ENCODE data around the gene IQCE. TPM values are rescaled to one million over a fixed set of nuclear protein-coding genes. Genes with fewer than 3 reads are reported as not detected.

IQCE gene
- total and polyA plus RNA-seq, 2 experiments from 2014 or later: 11.8 to 13.3 TPM

GRCh38 chr7:2566890-2567678 lies 8.3 kb downstream of the IQCE start:
- no peaks in the 10 kb centered on the region for H3K36me3 ChIP-seq (replicated peaks; ENCODE audit: insufficient read depth, low read depth)
- peaks cover 40% of the 10 kb centered on the region for H3K79me2 ChIP-seq
- no peaks in the 10 kb centered on the region for H4K20me1 ChIP-seq (ENCODE audit: insufficient read depth, poor library complexity, severe bottlenecking)
- H3K4me3 ChIP-seq: no peak overlapping the region
- H2AFZ ChIP-seq: no peak overlapping the region
- H3K27ac ChIP-seq: no peak overlapping the region
- no peaks in the 10 kb centered on the region for H3K9me3 ChIP-seq (ENCODE audit: low read depth)
- no peak overlapping the region for H3K4me2 ChIP-seq
- no peaks in the 10 kb centered on the region for H3K27me3 ChIP-seq
- TF ChIP-seq EZH2 (IDR thresholded peaks at IDR 0.05; ENCODE audit: borderline replicate concordance) (no peak), EZH2phosphoT487 (IDR thresholded peaks at IDR 0.05; ENCODE audit: low read depth, severe bottlenecking, unreplicated experiment) (no peak), CTCF (IDR thresholded peaks at IDR 0.05; ENCODE audit: poor library complexity) (no peak)
- DNase-seq (ENCODE audit: low spot score): no peak
- WGBS (ENCODE audit: low lambda C conversion rate, missing lambda C conversion rate): 74% methylated on average over 28 of the region's 28 CpGs
- peaks cover 7% of the 10 kb centered on the region for H3K4me1 ChIP-seq (ENCODE audit: insufficient read depth)
- H3K9me2 ChIP-seq (replicated peaks; ENCODE audit: insufficient read depth): no peaks in the 10 kb centered on the region

GRCh38 chr7:2567679-2568278 lies 9.0 kb downstream of the IQCE start:
- H3K79me2 ChIP-seq: peaks cover 33% of the 10 kb centered on the region
- no peak overlapping the region for H3K4me3 ChIP-seq
- H3K36me3 ChIP-seq (replicated peaks; ENCODE audit: insufficient read depth, low read depth): no peaks in the 10 kb centered on the region
- H3K4me1 ChIP-seq (ENCODE audit: insufficient read depth): peaks cover 10% of the 10 kb centered on the region
- DNase-seq (ENCODE audit: low spot score): peak; percentile 52
- H3K27me3 ChIP-seq: no peaks in the 10 kb centered on the region
- WGBS (ENCODE audit: low lambda C conversion rate, missing lambda C conversion rate): 71% methylated on average over 16 of the region's 16 CpGs
- H3K27ac ChIP-seq: no peak overlapping the region
- no peaks in the 10 kb centered on the region for H4K20me1 ChIP-seq (ENCODE audit: insufficient read depth, poor library complexity, severe bottlenecking)
- no peak for TF ChIP-seq EZH2phosphoT487 (IDR thresholded peaks at IDR 0.05; ENCODE audit: low read depth, severe bottlenecking, unreplicated experiment)
- TF ChIP-seq EZH2 (IDR thresholded peaks at IDR 0.05; ENCODE audit: borderline replicate concordance): no peak
- TF ChIP-seq CTCF (IDR thresholded peaks at IDR 0.05; ENCODE audit: poor library complexity): peak; percentile 51
- H2AFZ ChIP-seq: no peak overlapping the region
- no peaks in the 10 kb centered on the region for H3K9me3 ChIP-seq (ENCODE audit: low read depth)
- no peak overlapping the region for H3K4me2 ChIP-seq
- H3K9me2 ChIP-seq (replicated peaks; ENCODE audit: insufficient read depth): no peaks in the 10 kb centered on the region

- Histone ChIP-seq H3K4me2 (no peak overlapping the region), H3K27ac (no peak overlapping the region), H3K79me2 (peaks cover 26% of the 10 kb centered on the region), H3K27me3 (no peaks in the 10 kb centered on the region), H3K9me3 (ENCODE audit: low read depth) (no peaks in the 10 kb centered on the region), H3K36me3 (replicated peaks; ENCODE audit: insufficient read depth, low read depth) (no peaks in the 10 kb centered on the region), H3K4me3 (no peak overlapping the region), H3K4me1 (ENCODE audit: insufficient read depth) (peaks cover 10% of the 10 kb centered on the region), H4K20me1 (ENCODE audit: insufficient read depth, poor library complexity, severe bottlenecking) (no peaks in the 10 kb centered on the region), H3K9me2 (replicated peaks; ENCODE audit: insufficient read depth) (no peaks in the 10 kb centered on the region), H2AFZ (no peak overlapping the region)
- DNase-seq (ENCODE audit: low spot score): no peak
- 95% methylated on average over 24 of the region's 24 CpGs for WGBS (ENCODE audit: low lambda C conversion rate, missing lambda C conversion rate)
- no peak for TF ChIP-seq CTCF (IDR thresholded peaks at IDR 0.05; ENCODE audit: poor library complexity)
- no peak for TF ChIP-seq EZH2 (IDR thresholded peaks at IDR 0.05; ENCODE audit: borderline replicate concordance)
- TF ChIP-seq EZH2phosphoT487 (IDR thresholded peaks at IDR 0.05; ENCODE audit: low read depth, severe bottlenecking, unreplicated experiment): no peak
Measured at GRCh38 chr7:2568521-2569223, 9.9 kb downstream of the IQCE start.
